ENCODE measurements around the gene TBCD.

TBCD gene

DNA sequence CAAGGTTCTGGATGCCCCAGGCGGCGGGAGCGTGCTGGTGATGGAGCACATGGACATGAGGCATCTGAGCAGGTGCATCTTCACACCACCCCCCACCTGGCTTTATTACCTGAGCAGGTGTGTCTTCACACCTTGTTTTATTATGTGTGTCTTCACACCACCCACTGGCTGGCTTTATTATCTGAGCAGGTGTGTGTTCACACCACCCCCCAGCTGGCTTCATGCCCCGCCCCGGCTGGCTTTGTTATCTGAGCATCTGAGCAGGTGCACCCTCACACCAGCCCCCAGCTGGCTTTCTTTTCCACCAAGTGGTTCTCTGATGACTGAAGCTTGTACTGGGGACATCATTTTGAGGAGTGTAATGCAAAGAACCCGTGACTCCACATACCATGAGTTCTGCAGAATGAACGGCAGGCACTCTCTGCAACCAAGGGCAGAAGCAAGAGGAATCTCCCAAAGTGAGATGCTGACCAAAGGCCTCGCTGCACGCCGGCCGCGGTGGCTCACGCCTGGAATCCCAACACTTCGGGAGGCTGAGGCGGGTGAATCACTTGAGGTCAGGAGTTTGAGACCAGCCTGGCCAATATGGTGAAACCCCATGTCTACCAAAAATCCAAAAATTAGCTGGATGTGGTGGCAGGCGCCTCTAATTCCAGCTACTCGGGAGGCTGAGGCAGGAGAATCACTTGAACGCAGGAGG, 32.7 kb upstream of the TBCD start:
- CTCF ChIA-PET, result interaction anchor here (0.6 kb wide), 1 partner anchor 371 kb away, joined by 3 read pairs; no protein-coding TSS in a partner anchor
- H3K4me1 ChIP-seq (ENCODE audit: control insufficient read depth, insufficient read depth, low read length), result peaks cover 7% of the 10 kb centered on the region; the same call in 1 of the 2 replicates
- no peaks in the 10 kb centered on the region for H3K9me3 ChIP-seq (ENCODE audit: control insufficient read depth, insufficient read depth, low read depth, low read length)
- H3K4me3 ChIP-seq (ENCODE audit: low read depth, low read length), result no peak overlapping the region
- peaks cover 40 to 49% of the 10 kb centered on the region in 2 experiments for H3K36me3 ChIP-seq (ENCODE audit: control insufficient read depth in 2 of 2, insufficient read depth in 1 of 2, low read length in 2 of 2)
- POLR2A ChIA-PET, result interaction anchor here (1.0 kb wide), 1 partner anchor 19 kb away, joined by 3 read pairs; no protein-coding TSS in a partner anchor
- H3K27ac ChIP-seq (ENCODE audit: extremely low read depth, low read depth, low read length), result no peak overlapping the region
- TF ChIP-seq, protein P1, sequence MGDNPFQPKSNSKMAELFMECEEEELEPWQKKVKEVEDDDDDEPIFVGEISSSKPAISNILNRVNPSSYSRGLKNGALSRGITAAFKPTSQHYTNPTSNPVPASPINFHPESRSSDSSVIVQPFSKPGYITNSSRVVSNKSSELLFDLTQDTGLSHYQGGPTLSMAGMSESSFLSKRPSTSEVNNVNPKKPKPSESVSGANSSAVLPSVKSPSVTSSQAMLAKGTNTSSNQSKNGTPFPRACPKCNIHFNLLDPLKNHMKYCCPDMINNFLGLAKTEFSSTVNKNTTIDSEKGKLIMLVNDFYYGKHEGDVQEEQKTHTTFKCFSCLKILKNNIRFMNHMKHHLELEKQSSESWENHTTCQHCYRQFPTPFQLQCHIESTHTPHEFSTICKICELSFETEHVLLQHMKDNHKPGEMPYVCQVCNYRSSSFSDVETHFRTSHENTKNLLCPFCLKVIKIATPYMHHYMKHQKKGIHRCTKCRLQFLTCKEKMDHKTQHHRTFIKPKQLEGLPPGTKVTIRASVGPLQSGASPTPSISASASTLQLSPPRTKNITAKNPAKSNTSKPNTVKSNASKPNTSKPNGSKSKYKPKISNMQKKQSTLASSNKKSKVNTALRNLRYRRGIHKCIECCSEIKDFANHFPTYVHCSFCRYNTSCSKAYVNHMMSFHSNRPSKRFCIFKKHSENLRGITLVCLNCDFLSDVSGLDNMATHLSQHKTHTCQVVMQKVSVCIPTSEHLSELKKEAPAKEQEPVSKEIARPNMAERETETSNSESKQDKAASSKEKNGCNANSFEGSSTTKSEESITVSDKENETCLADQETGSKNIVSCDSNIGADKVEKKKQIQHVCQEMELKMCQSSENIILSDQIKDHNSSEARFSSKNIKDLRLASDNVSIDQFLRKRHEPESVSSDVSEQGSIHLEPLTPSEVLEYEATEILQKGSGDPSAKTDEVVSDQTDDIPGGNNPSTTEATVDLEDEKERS (tag by site-specific recombination; IDR thresholded peaks at IDR 0.05), result no peak
- TF ChIP-seq, protein P2, sequence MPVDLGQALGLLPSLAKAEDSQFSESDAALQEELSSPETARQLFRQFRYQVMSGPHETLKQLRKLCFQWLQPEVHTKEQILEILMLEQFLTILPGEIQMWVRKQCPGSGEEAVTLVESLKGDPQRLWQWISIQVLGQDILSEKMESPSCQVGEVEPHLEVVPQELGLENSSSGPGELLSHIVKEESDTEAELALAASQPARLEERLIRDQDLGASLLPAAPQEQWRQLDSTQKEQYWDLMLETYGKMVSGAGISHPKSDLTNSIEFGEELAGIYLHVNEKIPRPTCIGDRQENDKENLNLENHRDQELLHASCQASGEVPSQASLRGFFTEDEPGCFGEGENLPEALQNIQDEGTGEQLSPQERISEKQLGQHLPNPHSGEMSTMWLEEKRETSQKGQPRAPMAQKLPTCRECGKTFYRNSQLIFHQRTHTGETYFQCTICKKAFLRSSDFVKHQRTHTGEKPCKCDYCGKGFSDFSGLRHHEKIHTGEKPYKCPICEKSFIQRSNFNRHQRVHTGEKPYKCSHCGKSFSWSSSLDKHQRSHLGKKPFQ (tag by site-specific recombination; IDR thresholded peaks at IDR 0.05), result peak; percentile 97

DNA sequence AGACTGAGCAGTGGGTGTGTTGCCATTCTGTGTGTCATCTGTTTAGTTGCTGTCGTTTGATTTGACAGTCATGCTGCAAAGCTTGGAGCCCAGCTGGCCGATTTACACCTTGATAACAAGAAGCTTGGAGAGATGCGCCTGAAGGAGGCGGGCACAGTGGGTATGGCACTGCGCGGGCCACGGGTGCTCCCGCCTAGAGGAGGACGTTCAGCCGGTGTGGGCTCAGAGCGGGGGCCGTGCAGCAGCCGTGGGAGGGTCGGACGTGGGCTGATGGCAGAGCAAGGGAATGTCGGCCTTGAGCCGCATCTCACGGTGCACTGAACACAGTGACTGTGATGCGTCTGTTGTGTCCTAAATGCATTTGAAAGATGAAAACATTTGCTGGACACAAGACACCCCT, 31.7 kb upstream of the TBCD start:
- TF ChIP-seq ZFHX2 (tag by site-specific recombination; conservative IDR thresholded peaks at IDR 0.05) (peak; percentile 36), EGR2 (tag by site-specific recombination; IDR thresholded peaks at IDR 0.05; ENCODE audit: low read depth) (peak; percentile 57; the same call in 1 of the 2 replicates)
- TF ChIP-seq, protein P3, sequence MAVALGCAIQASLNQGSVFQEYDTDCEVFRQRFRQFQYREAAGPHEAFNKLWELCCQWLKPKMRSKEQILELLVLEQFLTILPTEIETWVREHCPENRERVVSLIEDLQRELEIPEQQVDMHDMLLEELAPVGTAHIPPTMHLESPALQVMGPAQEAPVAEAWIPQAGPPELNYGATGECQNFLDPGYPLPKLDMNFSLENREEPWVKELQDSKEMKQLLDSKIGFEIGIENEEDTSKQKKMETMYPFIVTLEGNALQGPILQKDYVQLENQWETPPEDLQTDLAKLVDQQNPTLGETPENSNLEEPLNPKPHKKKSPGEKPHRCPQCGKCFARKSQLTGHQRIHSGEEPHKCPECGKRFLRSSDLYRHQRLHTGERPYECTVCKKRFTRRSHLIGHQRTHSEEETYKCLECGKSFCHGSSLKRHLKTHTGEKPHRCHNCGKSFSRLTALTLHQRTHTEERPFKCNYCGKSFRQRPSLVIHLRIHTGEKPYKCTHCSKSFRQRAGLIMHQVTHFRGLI (tag by site-specific recombination; IDR thresholded peaks at IDR 0.05), result no peak
- H3K4me3 ChIP-seq (ENCODE audit: low read depth, low read length), result no peak overlapping the region
- peaks cover 7% of the 10 kb centered on the region; the same call in 1 of the 2 replicates for H3K4me1 ChIP-seq (ENCODE audit: control insufficient read depth, insufficient read depth, low read length)
- CTCF ChIA-PET, result no interaction called here
- POLR2A ChIA-PET, result interaction anchor here (1.0 kb wide), 1 partner anchor 18 kb away, joined by 3 read pairs; no protein-coding TSS in a partner anchor
- no peaks in the 10 kb centered on the region for H3K9me3 ChIP-seq (ENCODE audit: control insufficient read depth, insufficient read depth, low read depth, low read length)
- peaks cover 46 to 55% of the 10 kb centered on the region in 2 experiments for H3K36me3 ChIP-seq (ENCODE audit: control insufficient read depth in 2 of 2, insufficient read depth in 1 of 2, low read length in 2 of 2)
- no peak overlapping the region for H3K27ac ChIP-seq (ENCODE audit: extremely low read depth, low read depth, low read length)

DNA sequence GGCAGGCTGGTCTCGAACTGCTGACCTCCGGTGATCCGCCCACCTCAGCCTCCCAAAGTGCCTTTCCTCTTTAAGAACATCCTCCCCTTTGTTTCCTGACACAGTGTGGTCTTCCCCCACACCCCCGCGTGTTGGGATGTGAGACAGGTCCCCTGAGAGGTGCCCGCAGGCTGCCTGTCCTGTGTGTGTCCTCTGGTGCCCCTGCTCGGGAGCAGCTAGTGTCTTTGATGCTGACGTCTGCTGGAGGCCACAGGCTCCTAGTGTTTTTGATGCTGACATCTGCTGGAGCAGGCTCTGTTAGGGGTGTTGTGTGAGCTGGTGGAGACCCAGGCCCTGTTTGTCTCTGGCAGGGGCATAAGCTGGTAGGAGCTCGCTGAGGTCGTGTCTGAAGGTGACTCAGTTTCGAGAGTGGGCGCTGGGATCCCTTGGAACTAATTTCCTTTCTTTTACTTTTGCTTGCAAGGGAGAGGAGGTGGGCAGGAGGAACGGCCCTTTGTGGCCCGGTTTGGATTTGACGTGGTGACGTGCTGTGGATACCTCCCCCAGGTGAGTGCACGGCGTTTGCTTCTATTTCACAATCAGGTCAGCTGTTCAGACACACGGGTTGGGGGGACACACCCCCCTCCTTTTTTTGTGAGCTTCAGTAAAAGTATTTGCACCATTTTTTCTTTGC, 29.4 kb upstream of the TBCD start:
- Histone ChIP-seq H3K36me3 (ENCODE audit: control insufficient read depth in 2 of 2, insufficient read depth in 1 of 2, low read length in 2 of 2) (peaks cover 54 to 73% of the 10 kb centered on the region in 2 experiments), H3K27ac (ENCODE audit: extremely low read depth, low read depth, low read length) (no peak overlapping the region), H3K4me1 (ENCODE audit: control insufficient read depth, insufficient read depth, low read length) (0 out of 2 replicates have a peak, but pooled peaks cover 4% of the 10 kb centered on the region), H3K9me3 (ENCODE audit: control insufficient read depth, insufficient read depth, low read depth, low read length) (no peaks in the 10 kb centered on the region), H3K4me3 (ENCODE audit: low read depth, low read length) (no peak overlapping the region)
- CTCF ChIA-PET, result interaction anchor here (0.6 to 1.4 kb wide), 3 partner anchors 11 to 563 kb away, joined by 3 to 6 read pairs (median 3); no protein-coding TSS in a partner anchor
- TF ChIP-seq ZNF529 (tag by site-specific recombination; IDR thresholded peaks at IDR 0.05; ENCODE audit: insufficient replicate concordance) (no peak), EGR2 (tag by site-specific recombination; IDR thresholded peaks at IDR 0.05; ENCODE audit: low read depth) (peak; percentile 28; the same call in 1 of the 2 replicates)
- POLR2A ChIA-PET, result no interaction called here

DNA sequence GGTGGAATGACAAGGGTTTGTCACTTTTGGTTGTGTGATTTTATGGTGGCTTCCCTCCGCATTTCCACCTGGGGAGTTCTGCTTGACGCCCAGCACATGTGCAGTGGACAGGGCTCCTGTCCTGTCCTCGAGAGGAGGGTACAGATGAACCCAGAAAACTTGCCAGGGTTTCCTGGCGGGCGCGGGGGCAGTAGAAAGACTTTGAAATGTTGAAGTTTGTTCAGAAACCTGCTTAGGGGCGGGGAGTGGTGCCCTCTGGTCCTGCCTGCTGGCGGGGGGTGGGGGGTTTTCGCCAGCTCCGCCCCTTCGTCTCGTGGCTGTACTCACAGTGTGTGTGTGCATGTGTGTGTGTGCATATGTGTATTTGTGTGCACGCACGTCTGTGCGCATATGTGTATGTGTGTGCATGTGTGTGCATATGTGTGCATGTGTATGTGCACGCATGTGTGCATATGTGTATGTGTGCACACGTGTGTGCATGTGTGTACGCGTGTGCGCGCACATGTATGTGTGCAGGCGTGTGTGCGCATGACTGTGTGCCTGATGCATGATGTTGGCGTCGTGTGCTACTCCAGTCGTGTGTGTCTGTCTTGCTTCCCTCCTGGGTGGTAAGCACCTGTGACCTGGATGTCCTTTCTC, 28.6 kb upstream of the TBCD start:
- H3K27ac ChIP-seq (ENCODE audit: extremely low read depth, low read depth, low read length), result no peak overlapping the region
- TF ChIP-seq ZNF776 (tag by site-specific recombination; IDR thresholded peaks at IDR 0.05; ENCODE audit: borderline replicate concordance) (no peak), ZSCAN4 (tag by site-specific recombination; IDR thresholded peaks at IDR 0.05) (peak; percentile 91)
- CTCF ChIA-PET, result interaction anchor here (1.4 kb wide), 1 partner anchor 10 kb away, joined by 6 read pairs; no protein-coding TSS in a partner anchor
- POLR2A ChIA-PET, result no interaction called here
- peaks cover 55 to 76% of the 10 kb centered on the region in 2 experiments for H3K36me3 ChIP-seq (ENCODE audit: control insufficient read depth in 2 of 2, insufficient read depth in 1 of 2, low read length in 2 of 2)
- no peak overlapping the region for H3K4me3 ChIP-seq (ENCODE audit: low read depth, low read length)
- no peaks in the 10 kb centered on the region for H3K9me3 ChIP-seq (ENCODE audit: control insufficient read depth, insufficient read depth, low read depth, low read length)
- H3K4me1 ChIP-seq (ENCODE audit: control insufficient read depth, insufficient read depth, low read length), result no peaks in the 10 kb centered on the region

All from HEK293 (cell line).